NCI-H187 treated with DMSO at 0.1 percent for 48 hours (cell line): ENCODE measurements around the gene SH3RF3.

Experiments
- DNase-seq: peaks from one replicate; lab custom pipeline; 2025; lab: John Stamatoyannopoulos, UW

The SH3RF3 gene

GRCh38 chr2:109139865-109140396, 10.9 kb downstream of the SH3RF3 start:
- DNase-seq = no peak

GRCh38 chr2:109141006-109141600, 12.1 kb downstream of the SH3RF3 start:
- no peak for DNase-seq

GRCh38 chr2:109141727-109142283, 12.8 kb downstream of the SH3RF3 start:
- no peak for DNase-seq

GRCh38 chr2:109142416-109143210, 13.6 kb downstream of the SH3RF3 start:
- no peak for DNase-seq

- DNase-seq = no peak
These were observed 14.5 kb downstream of the SH3RF3 start for GRCh38 chr2:109143214-109144187.

- no peak for DNase-seq
These were observed 15.3 kb downstream of the SH3RF3 start for GRCh38 chr2:109144271-109144670.

GRCh38 chr2:109144721-109145120, 15.7 kb downstream of the SH3RF3 start:
- DNase-seq = no peak

GRCh38 chr2:109145286-109145685, 16.3 kb downstream of the SH3RF3 start:
- no peak for DNase-seq

GRCh38 chr2:109147405-109147804, 18.4 kb downstream of the SH3RF3 start:
- no peak for DNase-seq

GRCh38 chr2:109148117-109148746, 19.2 kb downstream of the SH3RF3 start:
- DNase-seq = no peak

- no peak for DNase-seq
These were observed 20.1 kb downstream of the SH3RF3 start for GRCh38 chr2:109148991-109149645.

- DNase-seq = no peak
These were observed 21.6 kb downstream of the SH3RF3 start for GRCh38 chr2:109150559-109150958.

- no peak for DNase-seq
These were observed 22.5 kb downstream of the SH3RF3 start for GRCh38 chr2:109151519-109151918.

GRCh38 chr2:109153005-109153784, 24.2 kb downstream of the SH3RF3 start:
- DNase-seq = no peak

GRCh38 chr2:109153807-109154206, 24.8 kb downstream of the SH3RF3 start:
- no peak for DNase-seq

GRCh38 chr2:109154226-109154625, 25.2 kb downstream of the SH3RF3 start:
- no peak for DNase-seq

- no peak for DNase-seq
These were observed 26.8 kb downstream of the SH3RF3 start for GRCh38 chr2:109155553-109156451.

GRCh38 chr2:109157563-109158105, 28.6 kb downstream of the SH3RF3 start:
- DNase-seq = no peak

- no peak for DNase-seq
These were observed 29.2 kb downstream of the SH3RF3 start for GRCh38 chr2:109158237-109158636.
